A673 (cell line): ENCODE results near the gene SPATA24. TPM values are rescaled to one million over a fixed set of nuclear protein-coding genes. Genes with fewer than 3 reads are reported as not detected.
"Not testable (repeated sequence)": the region's sequence is repeated elsewhere in the genome, so short reads cannot be mapped to it uniquely, and the experiment has no call there.

Experiments used
- BruUV-seq: library from RNA; stranded (reverse); fragments of 400-500 nt; replicated peaks from 2 replicates; lab custom pipeline; 2021; lab: Mats Ljungman, UMichigan
- CTCF ChIA-PET: fragments of 300-600 bp; sonication (Branson Sonifier 250); formaldehyde crosslinking; loops from one replicate; lab custom pipeline; 2022; ENCODE audit warnings: antibody characterized with exemption; lab: Charles Lee
- POLR2A ChIA-PET: fragments of 300-600 bp; sonication (Branson Sonifier 250); formaldehyde crosslinking; loops from one replicate; lab custom pipeline; 2022; ENCODE audit warnings: antibody characterized with exemption; ENCODE audit not compliant: low non-redundant PET; lab: Charles Lee
- DNase-seq: peaks from one replicate; pipeline ENCODE4 v3.0.0-alpha.2; 2015; ENCODE audit warnings: low spot score
- H3K27ac ChIP-seq: fragments of 200-600 bp; sonication (generic); 2 replicates; pipeline ENCODE4 v1.5.1; 2016; ENCODE audit warnings: mixed run types, low read depth, mild to moderate bottlenecking, mixed read lengths, antibody characterized with exemption, low read length; ENCODE audit not compliant: poor library complexity, severe bottlenecking
- H3K27me3 ChIP-seq: fragments of 200-600 bp; sonication (generic); replicated peaks from 2 replicates; pipeline ENCODE4 v1.6.1; 2017; ENCODE audit warnings: mixed run types, low read depth, mild to moderate bottlenecking, mixed read lengths, antibody characterized with exemption, low read length; ENCODE audit not compliant: insufficient read depth, poor library complexity
- H3K36me3 ChIP-seq: fragments of 200-600 bp; sonication (generic); 2 replicates; pipeline ENCODE4 v1.6.1; 2016; ENCODE audit warnings: mixed run types, mild to moderate bottlenecking, mixed read lengths, antibody characterized with exemption, low read length; ENCODE audit not compliant: insufficient read depth, poor library complexity, severe bottlenecking
- H3K4me1 ChIP-seq: fragments of 200-600 bp; sonication (generic); 2 replicates; pipeline ENCODE4 v1.6.1; 2017; ENCODE audit warnings: mixed run types, mild to moderate bottlenecking, mixed read lengths, antibody characterized with exemption, low read length; ENCODE audit not compliant: insufficient read depth, poor library complexity, severe bottlenecking
- H3K4me3 ChIP-seq: fragments of 200-600 bp; sonication (generic); 2 replicates; pipeline ENCODE4 v1.5.1; 2016; ENCODE audit warnings: low read depth, mixed run types, mild to moderate bottlenecking, mixed read lengths, low read length; ENCODE audit not compliant: poor library complexity, severe bottlenecking
- H3K9me3 ChIP-seq: fragments of 200-600 bp; sonication (generic); 2 replicates; pipeline ENCODE4 v1.6.1; 2016; ENCODE audit warnings: mixed run types, low read depth, mild to moderate bottlenecking, mixed read lengths, antibody characterized with exemption, low read length; ENCODE audit not compliant: poor library complexity, severe bottlenecking
- EZH2 ChIP-seq: fragments of 200-600 bp; sonication (generic); IDR thresholded peaks from 2 replicates; pipeline ENCODE4 v1.6.1; 2017; ENCODE audit warnings: borderline replicate concordance, low read depth, mild to moderate bottlenecking, mixed read lengths, antibody characterized with exemption, low read length; ENCODE audit not compliant: poor library complexity, severe bottlenecking
- intact Hi-C: fragments of 100-400 bp; cut with micrococcal nuclease; formaldehyde crosslinking; loops from one replicate; pipeline ENCODE4 v1.10.0; 2022; ENCODE audit not compliant: unreplicated experiment
- total RNA-seq: library from RNA; stranded (reverse); gene quantifications from 2 replicates; pipeline ENCODE4 v1.2.3, GENCODE V29; 2021
- TF ChIP-seq, protein P1 (sequence below): fragments of 300-800, 200-600 bp; sonication (generic); conservative IDR thresholded peaks from 2 replicates; pipeline ENCODE4 v1.5.1; 2017; ENCODE audit warnings: low read depth, mild to moderate bottlenecking, antibody characterized with exemption, low read length, moderate library complexity, mixed read lengths

SPATA24 gene
- total RNA-seq, 1 experiment from 2014 or later: 4.2 TPM

DNA sequence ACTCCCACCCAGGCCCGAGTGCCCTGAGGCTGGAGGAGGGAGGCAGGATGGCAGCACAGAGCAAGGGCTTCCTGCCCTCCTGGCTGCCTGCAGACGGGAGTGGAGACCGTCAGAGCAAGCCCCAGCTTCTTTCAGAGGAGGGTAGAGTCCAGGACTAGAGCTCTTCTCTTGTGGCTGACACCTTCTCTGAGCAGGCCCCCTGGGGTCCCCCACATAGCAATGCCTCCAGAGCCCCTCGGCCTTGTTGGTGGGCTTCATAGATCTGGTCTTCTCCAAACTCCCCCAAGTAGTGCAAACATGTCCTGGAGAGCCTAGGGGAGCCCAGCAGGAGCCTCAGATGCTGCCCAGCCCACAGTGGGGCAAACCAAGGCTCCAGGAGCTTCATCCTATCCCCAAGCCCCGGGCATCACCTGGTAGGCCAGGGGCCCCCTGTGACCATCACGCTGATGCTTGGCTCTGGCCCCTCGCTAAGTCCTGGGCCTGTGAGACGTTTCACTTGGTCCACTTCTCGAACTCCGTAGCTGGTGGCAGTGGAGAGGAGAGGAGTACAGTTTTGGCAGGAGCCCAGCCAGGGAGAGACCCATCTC is 16.2 kb downstream of the SPATA24 start:
- BruUV-seq: no TSS peak
- CTCF ChIA-PET: no interaction called here
- Histone ChIP-seq H3K4me3 (no peak overlapping the region), H3K9me3 (no peaks in the 10 kb centered on the region), H3K27me3 (no peaks in the 10 kb centered on the region), H3K27ac (no peak overlapping the region), H3K4me1 (peaks cover 13% of the 10 kb centered on the region), H3K36me3 (no peaks in the 10 kb centered on the region)
- intact Hi-C loops: no loop called here
- no peak for TF ChIP-seq EZH2
- TF ChIP-seq, protein P1, sequence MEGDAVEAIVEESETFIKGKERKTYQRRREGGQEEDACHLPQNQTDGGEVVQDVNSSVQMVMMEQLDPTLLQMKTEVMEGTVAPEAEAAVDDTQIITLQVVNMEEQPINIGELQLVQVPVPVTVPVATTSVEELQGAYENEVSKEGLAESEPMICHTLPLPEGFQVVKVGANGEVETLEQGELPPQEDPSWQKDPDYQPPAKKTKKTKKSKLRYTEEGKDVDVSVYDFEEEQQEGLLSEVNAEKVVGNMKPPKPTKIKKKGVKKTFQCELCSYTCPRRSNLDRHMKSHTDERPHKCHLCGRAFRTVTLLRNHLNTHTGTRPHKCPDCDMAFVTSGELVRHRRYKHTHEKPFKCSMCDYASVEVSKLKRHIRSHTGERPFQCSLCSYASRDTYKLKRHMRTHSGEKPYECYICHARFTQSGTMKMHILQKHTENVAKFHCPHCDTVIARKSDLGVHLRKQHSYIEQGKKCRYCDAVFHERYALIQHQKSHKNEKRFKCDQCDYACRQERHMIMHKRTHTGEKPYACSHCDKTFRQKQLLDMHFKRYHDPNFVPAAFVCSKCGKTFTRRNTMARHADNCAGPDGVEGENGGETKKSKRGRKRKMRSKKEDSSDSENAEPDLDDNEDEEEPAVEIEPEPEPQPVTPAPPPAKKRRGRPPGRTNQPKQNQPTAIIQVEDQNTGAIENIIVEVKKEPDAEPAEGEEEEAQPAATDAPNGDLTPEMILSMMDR: no peak
- DNase-seq: no peak
- POLR2A ChIA-PET: no interaction called here

DNA sequence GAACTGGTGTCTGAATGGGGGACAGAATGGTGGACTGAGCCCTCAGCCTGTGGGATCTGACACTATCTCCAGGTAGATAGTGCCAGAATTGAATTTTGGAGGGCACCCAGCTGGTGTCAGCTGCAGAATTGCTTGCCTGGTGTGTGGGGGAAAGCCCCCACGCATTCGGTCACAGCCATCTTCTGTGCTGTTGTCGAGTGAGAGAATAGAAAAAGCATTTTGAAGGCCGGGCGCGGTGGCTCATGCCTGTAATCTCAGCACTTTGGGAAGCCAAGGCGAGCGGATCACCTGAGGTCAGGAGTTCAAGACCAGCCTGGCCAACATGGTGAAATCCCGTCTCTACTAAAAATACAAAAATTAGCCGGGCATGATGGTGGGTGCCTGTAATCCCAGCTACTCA is 16.9 kb downstream of the SPATA24 start:
- H3K27me3 ChIP-seq, CTCF ChIA-PET, intact Hi-C loops, DNase-seq, BruUV-seq, H3K27ac ChIP-seq, H3K9me3 ChIP-seq, H3K36me3 ChIP-seq, H3K4me3 ChIP-seq, POLR2A ChIA-PET: not testable (repeated sequence)
- peaks cover 13% of the 10 kb centered on the region for H3K4me1 ChIP-seq

DNA sequence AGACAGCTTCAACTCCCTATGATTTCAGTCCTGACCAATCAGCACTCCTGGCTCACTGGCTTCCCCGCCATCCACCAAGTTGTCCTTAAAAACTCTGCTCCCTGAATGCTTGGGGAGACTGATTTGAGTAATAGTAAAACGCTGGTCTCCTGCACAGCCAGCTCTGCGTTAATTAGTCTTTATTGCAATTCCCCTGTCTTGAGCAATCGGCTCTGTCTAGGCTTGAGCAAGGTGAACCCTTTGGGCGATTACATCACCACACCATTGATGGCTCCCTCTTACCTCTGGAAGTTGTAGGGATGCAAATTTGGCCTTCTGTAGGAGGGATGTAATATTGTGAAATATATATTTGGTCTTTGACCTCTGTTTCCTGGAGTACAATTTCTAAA is 17.8 kb downstream of the SPATA24 start:
- Histone ChIP-seq H3K4me1 (peaks cover 13% of the 10 kb centered on the region), H3K27ac (no peak overlapping the region), H3K27me3 (no peaks in the 10 kb centered on the region), H3K36me3 (no peaks in the 10 kb centered on the region), H3K4me3 (no peak overlapping the region), H3K9me3 (no peaks in the 10 kb centered on the region)
- intact Hi-C loops: no loop called here
- BruUV-seq: no TSS peak
- no peak for DNase-seq
- TF ChIP-seq EZH2: no peak
- TF ChIP-seq, protein P1: no peak
- POLR2A ChIA-PET: no interaction called here
- CTCF ChIA-PET: no interaction called here
